Right lobe of liver (tissue), 6 donors: Measurements from ENCODE around the gene CCDC97. TPM values are rescaled to one million over a fixed set of nuclear protein-coding genes. Genes with fewer than 3 reads are reported as not detected.
A peak's percentile ranks its signal among the peaks of the same experiment; 100 is the strongest.

Experiments
- ATAC-seq, 4 donors: fragments of 200-7000 bp; cut with Tn5 transposase; one replicate each; pipeline ENCODE4 v1.9.1; 2020; ENCODE audit warnings: mild to moderate bottlenecking in 4 of 4, moderate library complexity in 4 of 4
- DNase-seq, 3 donors: peaks; one replicate each; pipeline ENCODE4 v3.0.0-alpha.2; 2020
- H3K27ac ChIP-seq, 3 donors: fragments of 200-600 bp; one replicate each; pipeline ENCODE4 v1.8.0; 2022
- H3K27me3 ChIP-seq, 2 donors: fragments of 200-600 bp; one replicate each; pipeline ENCODE4 v1.8.0; 2022
- H3K36me3 ChIP-seq, 4 donors: fragments of 200-600 bp; sonication (generic) in 1 of 4; one replicate each; pipeline versions ENCODE4 v1.5.1 to v1.8.0; 2017 to 2022; ENCODE audit warnings: control low read depth in 1 of 4
- H3K4me1 ChIP-seq, 4 donors: fragments of 200-600 bp; sonication (generic) in 1 of 4; one replicate each; pipeline versions ENCODE4 v1.5.1 to v1.8.0; 2017 to 2022; ENCODE audit warnings: control low read depth in 1 of 4
- H3K4me3 ChIP-seq, 3 donors: fragments of 200-600 bp; one replicate each; pipeline ENCODE4 v1.8.0; 2022
- H3K9me3 ChIP-seq, 4 donors: fragments of 200-600 bp; sonication (generic) in 1 of 4; one replicate each; pipeline versions ENCODE4 v1.5.1 to v1.8.0; 2017 to 2022; ENCODE audit warnings: control low read depth in 1 of 4
- POLR2A ChIP-seq: fragments of 450-650 bp; IDR thresholded peaks from one replicate; pipeline ENCODE4 v1.6.1; 2017; ENCODE audit warnings: antibody characterized with exemption, mild to moderate bottlenecking
- WGBS: methylation state at CpG from one replicate; pipeline ENCODE4 v1.1.6; 2018; ENCODE audit warnings: low coverage, low lambda C conversion rate; ENCODE audit not compliant: insufficient coverage; ENCODE audit errors: missing lambda C conversion rate; 5-methylcytosine and 5-hydroxymethylcytosine counted together
- intact Hi-C, 2 donors: fragments of 100-400 bp; cut with DNase I; formaldehyde crosslinking; loops; one replicate each; pipeline versions ENCODE4 v1.11.2 to v1.14.1; 2022
- total RNA-seq, 6 experiments: library from RNA; depleted of rRNA in 2 of 6; stranded (reverse); fragments of >200 nt in 2 of 6; fragmentation: NEBNext Ultra II Directional in 3 of 6; extraction: Animal tissue kit (Norgen Biotek cat#: 25700) in 3 of 6; gene quantifications; one replicate each; pipeline versions ENCODE4 v1.1.0 to v1.2.4, GENCODE V29; 2016 to 2023
- TF ChIP-seq, protein P1 (sequence below), 4 donors: fragments of 200-600 bp in 3 of 4; fragments of 450-650 bp in 1 of 4; IDR thresholded peaks; one replicate each; pipeline versions ENCODE4 v1.5.1 to v1.8.0; 2016 to 2022; ENCODE audit warnings: antibody characterized with exemption in 4 of 4, mild to moderate bottlenecking in 2 of 4
- donor health status: DM: no; HTN: yes; CAD: no.
- donor health status: DM: no; HTN: no; CAD: no.
- donor health status: DM: no; HTN: no; CAD: no.
- donor health status: DM: no; HTN: yes; CAD: no.
- donor health status: DM: no; HTN: yes; CAD: no.

The CCDC97 gene
- total RNA-seq, 6 experiments from 2014 or later: 4.6 to 7.2 (median 6.9) TPM

DNA sequence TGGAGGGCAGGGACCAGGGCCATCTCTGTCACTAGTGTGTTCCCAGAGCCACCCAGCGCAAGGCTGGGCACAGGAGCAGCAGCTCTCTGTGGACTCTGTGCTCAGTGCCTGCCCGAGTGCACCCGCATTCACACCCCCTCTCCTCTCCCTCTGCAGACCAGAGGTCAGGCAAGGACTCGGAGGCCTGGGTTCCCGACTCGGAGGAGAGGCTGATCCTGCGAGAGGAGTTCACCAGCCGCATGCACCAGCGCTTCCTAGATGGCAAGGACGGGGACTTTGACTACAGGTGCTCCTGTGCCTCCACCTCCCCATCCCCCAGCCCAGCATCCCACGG, 10.2 kb downstream of the CCDC97 start:
- ATAC-seq: no peak
- Histone ChIP-seq H3K4me1 (peaks cover 0 to 8% (median 1%) of the 10 kb centered on the region in 4 donors), H3K9me3 (no peaks in the 10 kb centered on the region), H3K27ac (no peak overlapping the region), H3K36me3 (peaks cover 11 to 29% (median 17%) of the 10 kb centered on the region in 4 donors), H3K4me3 (no peak overlapping the region), H3K27me3 (no peaks in the 10 kb centered on the region)
- TF ChIP-seq, protein P1, sequence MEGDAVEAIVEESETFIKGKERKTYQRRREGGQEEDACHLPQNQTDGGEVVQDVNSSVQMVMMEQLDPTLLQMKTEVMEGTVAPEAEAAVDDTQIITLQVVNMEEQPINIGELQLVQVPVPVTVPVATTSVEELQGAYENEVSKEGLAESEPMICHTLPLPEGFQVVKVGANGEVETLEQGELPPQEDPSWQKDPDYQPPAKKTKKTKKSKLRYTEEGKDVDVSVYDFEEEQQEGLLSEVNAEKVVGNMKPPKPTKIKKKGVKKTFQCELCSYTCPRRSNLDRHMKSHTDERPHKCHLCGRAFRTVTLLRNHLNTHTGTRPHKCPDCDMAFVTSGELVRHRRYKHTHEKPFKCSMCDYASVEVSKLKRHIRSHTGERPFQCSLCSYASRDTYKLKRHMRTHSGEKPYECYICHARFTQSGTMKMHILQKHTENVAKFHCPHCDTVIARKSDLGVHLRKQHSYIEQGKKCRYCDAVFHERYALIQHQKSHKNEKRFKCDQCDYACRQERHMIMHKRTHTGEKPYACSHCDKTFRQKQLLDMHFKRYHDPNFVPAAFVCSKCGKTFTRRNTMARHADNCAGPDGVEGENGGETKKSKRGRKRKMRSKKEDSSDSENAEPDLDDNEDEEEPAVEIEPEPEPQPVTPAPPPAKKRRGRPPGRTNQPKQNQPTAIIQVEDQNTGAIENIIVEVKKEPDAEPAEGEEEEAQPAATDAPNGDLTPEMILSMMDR (IDR thresholded peaks at IDR 0.05): no peak
- TF ChIP-seq POLR2A: no peak
- peak in 1 of 3 donors; percentile 43 for DNase-seq
- WGBS: 70% methylated on average over 2 of the region's 11 CpGs
- intact Hi-C loops: no loop called here

DNA sequence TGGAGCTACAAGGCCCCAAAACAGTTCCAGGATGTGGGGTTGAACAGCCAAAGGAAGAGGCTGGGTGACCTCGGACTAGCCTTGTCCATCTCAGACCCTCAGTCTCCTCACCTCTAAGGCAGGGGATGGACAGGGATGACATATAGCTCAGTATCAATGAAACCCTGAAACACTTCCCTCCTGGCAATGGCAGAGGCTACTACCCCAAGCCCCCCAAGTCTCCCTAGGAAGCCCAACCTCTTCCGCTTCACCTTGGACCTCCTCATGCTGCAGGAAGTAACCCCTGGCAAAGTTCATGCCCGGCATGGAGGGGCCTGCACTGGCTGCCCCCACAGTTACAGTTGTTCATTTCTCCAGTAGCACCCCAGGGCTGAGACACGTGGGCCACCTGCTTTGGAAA, 10.6 kb downstream of the CCDC97 start:
- Histone ChIP-seq H3K4me1 (peaks cover 0 to 8% (median 3%) of the 10 kb centered on the region in 4 donors), H3K27me3 (no peaks in the 10 kb centered on the region), H3K9me3 (no peaks in the 10 kb centered on the region), H3K36me3 (peaks cover 11 to 29% (median 17%) of the 10 kb centered on the region in 4 donors), H3K27ac (no peak overlapping the region), H3K4me3 (no peak overlapping the region)
- ATAC-seq (no peak), DNase-seq (no peak)
- intact Hi-C loops: no loop called here
- TF ChIP-seq POLR2A: no peak
- TF ChIP-seq, protein P1 (IDR thresholded peaks at IDR 0.05): no peak
- WGBS: no CpG with 5 or more reads among the region's 4 CpGs

DNA sequence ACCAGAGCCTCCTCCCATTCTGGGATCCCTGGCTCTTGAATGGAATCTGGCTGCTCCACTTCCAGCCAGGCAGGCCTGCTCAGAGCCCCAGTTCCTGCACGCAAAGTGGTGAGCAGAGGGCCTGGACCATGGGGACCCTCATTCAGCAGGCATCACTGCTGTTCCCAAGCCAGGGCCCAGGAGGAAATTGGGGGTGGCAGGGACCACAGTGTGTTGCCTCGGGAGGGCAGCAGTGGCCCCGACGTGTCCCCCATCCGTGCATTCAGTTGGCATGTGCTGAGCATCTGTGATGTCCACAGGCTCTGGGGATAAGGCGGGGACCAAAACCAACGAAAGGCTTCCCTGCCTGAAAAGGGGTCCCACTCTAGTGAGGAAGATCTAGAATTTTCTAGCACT, 11.2 kb downstream of the CCDC97 start:
- Histone ChIP-seq H3K4me1 (peaks cover 0 to 14% (median 5%) of the 10 kb centered on the region in 4 donors), H3K36me3 (peaks cover 10 to 28% (median 16%) of the 10 kb centered on the region in 4 donors), H3K9me3 (no peaks in the 10 kb centered on the region), H3K27ac (no peak overlapping the region), H3K4me3 (no peak overlapping the region), H3K27me3 (no peaks in the 10 kb centered on the region)
- no peak for ATAC-seq
- WGBS: 81% methylated on average over 2 of the region's 7 CpGs
- TF ChIP-seq, protein P1 (IDR thresholded peaks at IDR 0.05): no peak
- TF ChIP-seq POLR2A: no peak
- intact Hi-C loops: no loop called here
- DNase-seq: peak in 1 of 3 donors; percentile 44

DNA sequence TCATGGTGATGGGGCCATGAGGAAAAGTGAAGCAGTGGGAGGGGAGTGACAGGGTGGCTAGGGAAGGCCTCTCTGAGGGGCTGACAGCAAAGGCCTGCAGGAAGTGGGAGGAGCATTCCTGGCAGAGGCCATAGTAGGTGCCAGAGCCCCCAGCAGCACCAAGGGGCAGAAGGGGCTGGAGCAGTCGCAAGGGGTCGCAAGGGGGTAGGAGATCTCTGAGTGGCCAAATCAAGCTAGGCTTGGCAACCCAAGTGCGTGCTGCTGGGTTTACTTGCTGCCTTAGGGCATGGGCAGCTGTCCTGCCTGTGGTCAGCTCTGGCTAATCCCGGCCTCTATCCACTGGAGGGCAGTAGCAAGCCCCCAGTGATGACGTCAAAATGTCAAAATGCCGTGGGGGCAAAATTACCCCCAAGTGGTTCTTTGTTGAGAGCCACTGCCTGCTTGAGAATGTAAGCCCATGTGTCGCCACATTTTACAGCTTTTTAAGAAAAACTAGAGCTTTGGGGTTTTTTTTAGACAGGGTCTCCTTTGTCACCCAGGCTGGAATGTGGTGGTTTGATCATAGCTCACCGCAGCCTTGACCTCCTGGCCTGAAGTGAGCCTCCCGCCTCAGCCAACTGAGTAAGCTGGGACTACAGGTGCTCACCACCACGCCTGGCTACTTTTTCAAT, 11.8 kb downstream of the CCDC97 start:
- Histone ChIP-seq H3K36me3 (peaks cover 5 to 22% (median 11%) of the 10 kb centered on the region in 4 donors), H3K9me3 (no peaks in the 10 kb centered on the region), H3K27ac (peak overlapping the region in 1 of 3 donors; percentile 11), H3K4me3 (no peak overlapping the region), H3K27me3 (no peaks in the 10 kb centered on the region), H3K4me1 (peaks cover 0 to 16% (median 5%) of the 10 kb centered on the region in 4 donors)
- 59% methylated on average over 3 of the region's 10 CpGs for WGBS
- no peak for TF ChIP-seq POLR2A
- TF ChIP-seq, protein P1 (IDR thresholded peaks at IDR 0.05): peak; percentile 49 to 60 (median 56)
- peak; percentile 30 to 54 (median 50) for ATAC-seq
- peak in 2 of 3 donors; percentile 40 to 53 for DNase-seq
- intact Hi-C loops: no loop called here
